ENCODE data around the gene ZNF598. TPM values are rescaled to one million over a fixed set of nuclear protein-coding genes. Genes with fewer than 3 reads are reported as not detected.
A peak's percentile ranks its signal among the peaks of the same experiment; 100 is the strongest.

The ZNF598 gene
- total and polyA plus RNA-seq, 8 donors, result 26.0 to 93.6 (median 50.8) TPM

- H3K27ac ChIP-seq, result peak overlapping the region in 3 of 4 donors; percentile 16 to 57 (median 26)
- peak in 3 of 4 donors; percentile 21 to 48 (median 38) for ATAC-seq
Measured at GRCh38 chr16:1953734-1954133, 55.9 kb downstream of the ZNF598 start.

DNA sequence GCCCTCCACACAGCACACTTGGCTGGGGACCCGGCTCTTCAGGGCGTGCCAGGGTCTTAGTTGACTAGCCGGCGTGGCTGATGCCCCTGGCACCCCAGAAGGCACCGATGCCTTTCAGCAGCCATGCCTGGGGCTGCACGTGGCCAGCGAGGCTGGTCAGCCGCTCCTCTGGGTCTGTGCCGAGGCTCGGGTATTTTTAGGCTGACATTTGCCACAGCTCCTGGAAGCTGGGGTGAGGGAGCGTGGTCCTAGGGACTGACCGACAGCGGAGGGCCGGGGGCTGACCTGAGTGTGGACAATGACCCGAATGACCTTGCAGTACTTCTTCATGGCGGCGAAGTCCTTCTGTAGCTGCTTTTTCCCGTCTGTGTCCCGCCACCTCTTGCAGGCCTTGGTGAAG lies 59.1 kb downstream of the ZNF598 start:
- no peak for DNase-seq
- peaks cover 0 to 7% (median 0%) of the 10 kb centered on the region in 3 donors for H3K4me1 ChIP-seq
- H3K9me3 ChIP-seq, result no peaks in the 10 kb centered on the region
- no peak for ATAC-seq
- H3K27ac ChIP-seq, result no peak overlapping the region
- 88 to 90% methylated on average over 19 of the region's 19 CpGs for WGBS, 2 donors
- H3K36me3 ChIP-seq, result no peaks in the 10 kb centered on the region
- intact Hi-C loops (cut with DNase I), result no loop called here
- no peaks in the 10 kb centered on the region for H3K27me3 ChIP-seq
- no peak for TF ChIP-seq CTCF (IDR thresholded peaks at IDR 0.05)
- no peak for FAIRE-seq
- no peak overlapping the region for H3K4me3 ChIP-seq

More at GRCh38 chr16:1953734-1954133, 55.9 kb downstream of the ZNF598 start:
- Histone ChIP-seq H3K4me1 (peaks cover 0 to 8% (median 0%) of the 10 kb centered on the region in 3 donors), H3K4me3 (peak overlapping the region in 2 of 4 donors; percentile 17 to 49), H3K36me3 (no peaks in the 10 kb centered on the region), H3K9me3 (no peaks in the 10 kb centered on the region), H3K27me3 (no peaks in the 10 kb centered on the region)
- FAIRE-seq (no peak), DNase-seq (no peak)
- WGBS, 2 donors, result 80 to 95% methylated on average over 22 of the region's 22 CpGs
- TF ChIP-seq CTCF (IDR thresholded peaks at IDR 0.05), result no peak
- intact Hi-C loops (cut with DNase I), result no loop called here

DNA sequence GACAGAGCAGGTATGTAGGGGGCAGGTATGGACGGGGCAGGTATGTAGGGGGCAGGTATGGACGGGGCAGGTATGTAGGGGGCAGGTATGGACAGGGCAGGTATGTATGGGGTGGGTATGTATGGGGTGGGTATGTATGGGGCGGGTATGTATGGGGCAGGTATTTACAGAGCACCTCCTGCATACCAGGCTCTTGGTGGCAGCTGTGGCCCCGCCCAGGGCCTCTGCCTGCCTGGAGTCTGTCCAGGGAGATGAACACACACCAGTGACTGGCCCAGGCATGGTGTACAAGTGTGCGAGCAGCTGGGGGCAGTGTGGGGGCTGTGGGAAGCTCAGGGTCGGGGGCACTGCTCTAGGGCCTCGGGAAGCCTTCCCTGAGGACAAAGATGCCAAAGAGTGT lies 59.6 kb downstream of the ZNF598 start:
- no peak for TF ChIP-seq CTCF (IDR thresholded peaks at IDR 0.05)
- DNase-seq (peak in 1 of 6 donors; percentile 13), ATAC-seq (no peak), FAIRE-seq (no peak)
- Histone ChIP-seq H3K9me3 (no peaks in the 10 kb centered on the region), H3K27ac (no peak overlapping the region), H3K4me3 (no peak overlapping the region), H3K4me1 (peaks cover 0 to 7% (median 0%) of the 10 kb centered on the region in 3 donors), H3K27me3 (no peaks in the 10 kb centered on the region), H3K36me3 (no peaks in the 10 kb centered on the region)
- 78 to 80% methylated on average over 6 to 7 of the region's 7 CpGs for WGBS, 2 donors
- intact Hi-C loops (cut with DNase I), result no loop called here

DNA sequence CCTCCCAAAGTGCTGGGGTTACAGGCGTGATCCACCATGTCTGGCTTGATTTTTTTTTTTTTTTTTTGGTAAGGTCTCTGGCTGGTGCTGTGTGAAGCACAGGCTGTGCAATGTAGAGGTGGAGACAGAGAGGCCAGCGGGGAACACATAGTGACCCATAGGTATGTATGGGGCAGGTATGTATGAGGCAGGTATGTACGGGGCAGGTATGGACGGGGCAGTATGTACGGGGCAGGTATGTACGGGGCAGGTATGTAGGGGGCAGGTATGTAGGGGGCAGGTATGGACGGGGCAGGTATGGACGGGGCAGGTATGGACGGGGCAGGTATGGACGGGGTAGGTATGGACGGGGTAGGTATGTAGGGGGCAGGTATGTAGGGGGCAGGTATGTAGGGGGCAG lies 60.1 kb downstream of the ZNF598 start:
- Histone ChIP-seq H3K27me3 (no peaks in the 10 kb centered on the region), H3K27ac (no peak overlapping the region), H3K36me3 (no peaks in the 10 kb centered on the region), H3K4me3 (no peak overlapping the region), H3K4me1 (peaks cover 0 to 5% (median 0%) of the 10 kb centered on the region in 3 donors), H3K9me3 (no peaks in the 10 kb centered on the region)
- intact Hi-C loops (cut with DNase I), result no loop called here
- FAIRE-seq (no peak), ATAC-seq (no peak), DNase-seq (no peak)
- WGBS, 2 donors, result 92 to 94% methylated on average over 10 to 11 of the region's 11 CpGs
- TF ChIP-seq CTCF (IDR thresholded peaks at IDR 0.05), result no peak

Other genes with a start within 250 kb of the ZNF598 start
Only the 30 nearest of the 33 such genes appear.
- gene MRPS34, start 236.7 kb downstream of the ZNF598 start, total RNA-seq, result 10 to 100 TPM; 42.4 to 74.5 (median 54.7) TPM
- 10 to 100 TPM; 76.0 to 84.1 TPM for gene MRPS34, start 236.7 kb downstream of the ZNF598 start, polyA plus RNA-seq
- gene SPSB3, start 227.2 kb downstream of the ZNF598 start, total RNA-seq, result 10 to 100 TPM; 19.2 to 41.3 (median 37.2) TPM
- 100 to 1,000 TPM; 161 to 223 TPM for gene SPSB3, start 227.2 kb downstream of the ZNF598 start, polyA plus RNA-seq
- 10 to 100 TPM; 20.4 to 42.5 (median 25.6) TPM for gene NUBP2, start 226.9 kb downstream of the ZNF598 start, total RNA-seq
- gene NUBP2, start 226.9 kb downstream of the ZNF598 start, polyA plus RNA-seq, result 10 to 100 TPM; 55.7 to 58.8 TPM
- 1 to 10 TPM; 1.0 to 3.8 (median 2.3) TPM for gene IGFALS, start 216.1 kb downstream of the ZNF598 start, total RNA-seq
- 1 to 10 TPM; 4.4 to 8.2 TPM for gene IGFALS, start 216.1 kb downstream of the ZNF598 start, polyA plus RNA-seq
- 10 to 100 TPM; 26.6 to 39.5 (median 34.6) TPM for gene HAGH, start 183.0 kb downstream of the ZNF598 start, total RNA-seq
- gene HAGH, start 183.0 kb downstream of the ZNF598 start, polyA plus RNA-seq, result 10 to 100 TPM; 57.9 to 63.7 TPM
- gene FAHD1, start 182.6 kb downstream of the ZNF598 start, total RNA-seq, result 10 to 100 TPM in 3 of 6 donors, 1 to 10 TPM in 3; 5.1 to 14.4 (median 10.2) TPM
- 10 to 100 TPM; 12.4 to 12.7 TPM for gene FAHD1, start 182.6 kb downstream of the ZNF598 start, polyA plus RNA-seq
- gene MEIOB, start 137.7 kb downstream of the ZNF598 start, total RNA-seq, result under 1 TPM in 1 of 6 donors, not detected in 5; 0.44 TPM
- gene MEIOB, start 137.7 kb downstream of the ZNF598 start, polyA plus RNA-seq, result under 1 TPM in 1 of 2 donors, not detected in 1; 0.26 TPM
- not detected for gene HS3ST6, start 91.4 kb downstream of the ZNF598 start, total RNA-seq
- gene HS3ST6, start 91.4 kb downstream of the ZNF598 start, polyA plus RNA-seq, result under 1 TPM in 1 of 2 donors, not detected in 1; 0.11 TPM
- gene MSRB1, start 66.6 kb downstream of the ZNF598 start, total RNA-seq, result 10 to 100 TPM; 29.7 to 77.4 (median 57.0) TPM
- 10 to 100 TPM; 47.0 to 94.4 TPM for gene MSRB1, start 66.6 kb downstream of the ZNF598 start, polyA plus RNA-seq
- 10 to 100 TPM in 3 of 6 donors, under 1 TPM in 2, not detected in 1; 0.09 to 35.3 (median 11.0) TPM for gene RPL3L, start 55.1 kb downstream of the ZNF598 start, total RNA-seq
- gene RPL3L, start 55.1 kb downstream of the ZNF598 start, polyA plus RNA-seq, result 10 to 100 TPM in 1 of 2 donors, under 1 TPM in 1; 0.05 to 11.3 TPM
- gene NDUFB10, start 50.3 kb downstream of the ZNF598 start, total RNA-seq, result 10 to 100 TPM; 54.0 to 72.1 (median 58.7) TPM
- 100 to 1,000 TPM in 1 of 2 donors, 10 to 100 TPM in 1; 84.2 to 108 TPM for gene NDUFB10, start 50.3 kb downstream of the ZNF598 start, polyA plus RNA-seq
- 1,000 to 10,000 TPM; 1,316 to 3,013 (median 1,806) TPM for gene RPS2, start 45.0 kb downstream of the ZNF598 start, total RNA-seq
- 1,000 to 10,000 TPM; 1,574 to 3,219 TPM for gene RPS2, start 45.0 kb downstream of the ZNF598 start, polyA plus RNA-seq
- not detected for gene RNF151, start 43.0 kb downstream of the ZNF598 start, total RNA-seq
- gene RNF151, start 43.0 kb downstream of the ZNF598 start, polyA plus RNA-seq, result under 1 TPM; 0.12 to 0.61 TPM
- 10 to 100 TPM; 14.7 to 23.5 (median 19.4) TPM for gene TBL3, start 37.8 kb downstream of the ZNF598 start, total RNA-seq
- gene TBL3, start 37.8 kb downstream of the ZNF598 start, polyA plus RNA-seq, result 10 to 100 TPM; 55.8 to 63.7 TPM
- gene NOXO1, start 28.4 kb downstream of the ZNF598 start, total RNA-seq, result under 1 TPM in 5 of 6 donors, not detected in 1; 0.35 to 0.69 (median 0.52) TPM
- 1 to 10 TPM in 1 of 2 donors, under 1 TPM in 1; 0.70 to 1.6 TPM for gene NOXO1, start 28.4 kb downstream of the ZNF598 start, polyA plus RNA-seq
- 10 to 100 TPM; 17.1 to 31.9 (median 25.9) TPM for gene GFER, start 25.6 kb downstream of the ZNF598 start, total RNA-seq
- gene GFER, start 25.6 kb downstream of the ZNF598 start, polyA plus RNA-seq, result 10 to 100 TPM; 25.7 to 62.0 TPM
- 1 to 10 TPM in 1 of 6 donors, under 1 TPM in 5; 0.19 to 1.5 (median 0.55) TPM for gene SYNGR3, start 19.9 kb downstream of the ZNF598 start, total RNA-seq
- gene SYNGR3, start 19.9 kb downstream of the ZNF598 start, polyA plus RNA-seq, result 1 to 10 TPM in 1 of 2 donors, under 1 TPM in 1; 0.57 to 3.1 TPM
- gene NPW, start 10.0 kb upstream of the ZNF598 start, total RNA-seq, result 1 to 10 TPM in 2 of 6 donors, under 1 TPM in 4; 0.43 to 1.9 (median 0.50) TPM
- gene NPW, start 10.0 kb upstream of the ZNF598 start, polyA plus RNA-seq, result 1 to 10 TPM; 1.3 to 2.7 TPM
- gene NHERF2, start 17.1 kb upstream of the ZNF598 start, total RNA-seq, result 10 to 100 TPM; 14.7 to 28.9 (median 23.0) TPM
- 100 to 1,000 TPM in 1 of 2 donors, 10 to 100 TPM in 1; 60.7 to 144 TPM for gene NHERF2, start 17.1 kb upstream of the ZNF598 start, polyA plus RNA-seq
- 10 to 100 TPM in 1 of 6 donors, 1 to 10 TPM in 5; 5.2 to 10.4 (median 8.4) TPM for gene NTHL1, start 38.0 kb upstream of the ZNF598 start, total RNA-seq
- gene NTHL1, start 38.0 kb upstream of the ZNF598 start, polyA plus RNA-seq, result 10 to 100 TPM; 22.1 to 22.8 TPM
- 10 to 100 TPM; 51.0 to 91.7 (median 77.6) TPM for gene TSC2, start 38.2 kb upstream of the ZNF598 start, total RNA-seq
- gene TSC2, start 38.2 kb upstream of the ZNF598 start, polyA plus RNA-seq, result 100 to 1,000 TPM; 119 to 172 TPM
- 10 to 100 TPM; 29.8 to 50.5 (median 39.5) TPM for gene PKD1, start 126.1 kb upstream of the ZNF598 start, total RNA-seq
- gene PKD1, start 126.1 kb upstream of the ZNF598 start, polyA plus RNA-seq, result 100 to 1,000 TPM in 1 of 2 donors, 10 to 100 TPM in 1; 68.6 to 127 TPM
- gene RAB26, start 138.8 kb upstream of the ZNF598 start, total RNA-seq, result 10 to 100 TPM; 19.2 to 36.8 (median 28.4) TPM
- gene RAB26, start 138.8 kb upstream of the ZNF598 start, polyA plus RNA-seq, result 100 to 1,000 TPM; 161 to 255 TPM
- gene TRAF7, start 146.0 kb upstream of the ZNF598 start, total RNA-seq, result 10 to 100 TPM; 25.3 to 45.1 (median 40.8) TPM
- gene TRAF7, start 146.0 kb upstream of the ZNF598 start, polyA plus RNA-seq, result 10 to 100 TPM; 24.5 to 30.1 TPM
- gene CASKIN1, start 186.8 kb upstream of the ZNF598 start, total RNA-seq, result 1 to 10 TPM in 2 of 6 donors, under 1 TPM in 4; 0.61 to 1.7 (median 0.81) TPM
- gene CASKIN1, start 186.8 kb upstream of the ZNF598 start, polyA plus RNA-seq, result 1 to 10 TPM; 1.5 to 2.1 TPM
- gene MLST8, start 195.6 kb upstream of the ZNF598 start, total RNA-seq, result 10 to 100 TPM; 16.6 to 27.0 (median 19.1) TPM
- gene MLST8, start 195.6 kb upstream of the ZNF598 start, polyA plus RNA-seq, result 10 to 100 TPM; 59.3 to 62.8 TPM
- gene BRICD5, start 201.0 kb upstream of the ZNF598 start, total RNA-seq, result 1 to 10 TPM; 1.0 to 2.4 (median 2.0) TPM
- gene BRICD5, start 201.0 kb upstream of the ZNF598 start, polyA plus RNA-seq, result 10 to 100 TPM in 1 of 2 donors, 1 to 10 TPM in 1; 8.9 to 24.5 TPM
- 1 to 10 TPM; 2.9 to 5.8 (median 3.7) TPM for gene PGP, start 205.0 kb upstream of the ZNF598 start, total RNA-seq
- gene PGP, start 205.0 kb upstream of the ZNF598 start, polyA plus RNA-seq, result 10 to 100 TPM in 1 of 2 donors, 1 to 10 TPM in 1; 8.9 to 10.2 TPM
- 10 to 100 TPM in 2 of 6 donors, 1 to 10 TPM in 4; 8.7 to 13.2 (median 9.4) TPM for gene E4F1, start 213.8 kb upstream of the ZNF598 start, total RNA-seq
- 10 to 100 TPM; 47.8 to 48.4 TPM for gene E4F1, start 213.8 kb upstream of the ZNF598 start, polyA plus RNA-seq
- gene DNASE1L2, start 226.6 kb upstream of the ZNF598 start, total RNA-seq, result 1 to 10 TPM in 1 of 6 donors, under 1 TPM in 5; 0.31 to 1.3 (median 0.67) TPM
- gene DNASE1L2, start 226.6 kb upstream of the ZNF598 start, polyA plus RNA-seq, result 1 to 10 TPM; 3.4 to 4.9 TPM